Rectal smooth muscle tissue (tissue), 1 donor: ENCODE measurements around the gene CCNT2.
"Not testable (repeated sequence)": the region's sequence is repeated elsewhere in the genome, so short reads cannot be mapped to it uniquely, and the experiment has no call there.

ENCODE experiments used
- H3K27ac ChIP-seq: one replicate; pipeline ENCODE4 v1.7.0; 2013; ENCODE audit warnings: low read depth, low read length, inconsistent platforms
- H3K27me3 ChIP-seq: one replicate; pipeline ENCODE4 v1.7.0; 2013; ENCODE audit warnings: low read length; ENCODE audit not compliant: control insufficient read depth, insufficient read depth
- H3K36me3 ChIP-seq: one replicate; pipeline ENCODE4 v1.7.0; 2013; ENCODE audit warnings: low read length; ENCODE audit not compliant: control insufficient read depth, insufficient read depth
- H3K4me1 ChIP-seq: one replicate; pipeline ENCODE4 v1.7.0; 2013; ENCODE audit warnings: low read length; ENCODE audit not compliant: control insufficient read depth, insufficient read depth
- H3K4me3 ChIP-seq: one replicate; pipeline ENCODE4 v1.7.0; 2013; ENCODE audit warnings: low read length
- H3K9ac ChIP-seq: one replicate; pipeline ENCODE4 v1.7.0; 2013; ENCODE audit warnings: low read length

The CCNT2 gene

DNA sequence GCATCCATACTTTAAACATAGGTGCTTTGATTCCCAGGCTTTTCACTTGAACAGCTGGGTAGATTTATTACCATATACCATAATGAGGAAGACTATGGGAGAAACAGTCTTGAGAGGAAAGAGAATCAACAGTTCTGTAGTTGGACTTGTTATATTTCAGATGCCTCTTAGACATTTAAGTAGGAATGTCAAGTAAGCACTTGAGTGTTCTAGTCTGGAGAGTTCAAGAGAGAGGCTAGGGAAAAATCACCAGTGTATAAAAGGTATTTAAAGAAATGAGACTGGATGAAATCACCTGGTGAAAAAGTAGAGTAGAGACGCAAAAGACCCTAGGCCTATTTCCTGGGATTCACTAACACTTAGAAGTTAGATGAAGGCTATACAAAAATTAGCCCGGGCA is 13.5 kb upstream of the CCNT2 start:
- Histone ChIP-seq H3K27me3 (no peaks in the 10 kb centered on the region), H3K4me1 (no peaks in the 10 kb centered on the region), H3K27ac (no peak overlapping the region), H3K36me3 (no peaks in the 10 kb centered on the region), H3K4me3 (no peak overlapping the region), H3K9ac (no peak overlapping the region)

DNA sequence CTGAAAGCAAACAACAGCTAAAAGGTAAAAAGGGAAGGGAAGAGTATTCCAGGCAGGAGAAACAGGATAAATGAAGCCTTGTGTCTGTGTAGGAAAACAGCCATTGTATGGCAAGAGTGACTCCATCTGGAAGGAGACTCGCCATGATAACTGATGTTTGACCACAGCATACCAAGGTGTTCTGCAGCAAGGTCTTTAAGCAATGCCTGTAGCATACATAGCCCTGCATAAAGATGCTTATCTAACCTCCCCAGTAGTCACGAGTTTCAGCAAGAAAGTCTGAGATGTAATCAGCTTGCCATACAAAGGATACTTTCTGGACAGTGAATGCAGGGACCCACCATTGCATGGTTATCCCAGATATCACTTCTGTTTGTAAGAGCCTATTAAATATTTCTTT is 11.9 kb upstream of the CCNT2 start:
- H3K4me1 ChIP-seq: no peaks in the 10 kb centered on the region
- H3K4me3 ChIP-seq: no peak overlapping the region
- no peak overlapping the region for H3K9ac ChIP-seq
- no peaks in the 10 kb centered on the region for H3K36me3 ChIP-seq
- H3K27ac ChIP-seq: no peak overlapping the region
- no peaks in the 10 kb centered on the region for H3K27me3 ChIP-seq

DNA sequence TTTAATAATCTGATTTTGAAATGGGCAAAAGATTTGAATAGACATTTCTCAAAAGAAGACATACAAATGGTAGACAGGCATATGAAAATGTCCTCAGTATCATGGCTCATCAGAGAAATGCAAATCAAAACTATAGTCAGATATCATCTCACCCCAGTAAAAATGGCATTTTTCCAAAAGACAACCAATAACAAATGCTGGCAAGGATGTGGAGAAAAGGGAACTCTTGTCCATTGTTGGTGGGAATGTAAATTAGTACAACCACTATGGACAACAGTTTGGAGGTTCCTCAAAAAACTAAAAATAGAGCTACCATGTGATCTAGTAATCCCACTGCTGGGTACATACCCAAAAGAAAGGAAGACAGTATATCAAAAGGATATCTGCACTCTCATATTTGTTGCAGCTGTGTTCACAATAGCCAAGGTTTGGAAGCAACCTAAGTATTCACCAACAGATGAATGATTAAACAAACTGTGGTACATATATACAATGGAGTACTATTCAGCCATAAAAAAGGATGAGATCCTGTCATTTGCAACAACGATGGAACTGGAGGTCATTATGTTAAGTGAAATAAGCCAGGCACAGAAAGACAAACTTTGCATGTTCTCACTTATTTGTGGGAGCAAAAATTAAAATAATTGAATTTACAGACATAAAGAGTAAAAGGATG is 11.0 kb upstream of the CCNT2 start:
- H3K9ac ChIP-seq, H3K27ac ChIP-seq, H3K4me1 ChIP-seq, H3K4me3 ChIP-seq, H3K36me3 ChIP-seq, H3K27me3 ChIP-seq: not testable (repeated sequence)

DNA sequence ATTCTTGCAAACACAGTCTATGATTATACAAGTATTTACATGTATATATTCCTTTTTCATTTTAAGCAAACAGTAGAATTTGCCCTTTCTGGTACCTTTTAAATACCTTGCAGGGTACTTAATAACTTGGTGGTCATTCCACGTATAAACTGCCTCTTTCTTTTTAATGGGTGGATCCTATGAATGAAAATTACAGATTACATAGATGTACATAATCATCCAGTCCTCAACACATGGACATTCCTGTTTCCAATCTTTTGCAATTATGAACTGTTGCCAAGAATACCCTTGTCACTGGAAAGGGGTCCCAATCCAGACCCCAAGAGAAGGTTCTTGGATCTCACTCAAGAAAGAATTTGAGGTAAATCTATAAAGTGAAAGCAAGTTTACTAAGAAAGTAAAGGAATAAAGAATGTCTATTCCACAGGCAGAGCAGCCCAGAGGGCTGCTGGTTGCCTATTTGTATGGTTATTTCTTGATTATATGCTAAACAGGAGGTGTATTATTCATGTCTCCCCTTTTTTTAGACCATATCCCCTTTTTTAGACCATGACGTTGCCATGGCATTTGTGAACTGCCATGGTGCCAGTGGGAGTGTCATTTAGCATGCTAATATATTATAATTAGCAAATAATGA is 7.7 kb upstream of the CCNT2 start:
- no peak overlapping the region for H3K27ac ChIP-seq
- no peaks in the 10 kb centered on the region for H3K27me3 ChIP-seq
- no peaks in the 10 kb centered on the region for H3K36me3 ChIP-seq
- H3K4me1 ChIP-seq: no peaks in the 10 kb centered on the region
- H3K4me3 ChIP-seq: no peak overlapping the region
- H3K9ac ChIP-seq: no peak overlapping the region

DNA sequence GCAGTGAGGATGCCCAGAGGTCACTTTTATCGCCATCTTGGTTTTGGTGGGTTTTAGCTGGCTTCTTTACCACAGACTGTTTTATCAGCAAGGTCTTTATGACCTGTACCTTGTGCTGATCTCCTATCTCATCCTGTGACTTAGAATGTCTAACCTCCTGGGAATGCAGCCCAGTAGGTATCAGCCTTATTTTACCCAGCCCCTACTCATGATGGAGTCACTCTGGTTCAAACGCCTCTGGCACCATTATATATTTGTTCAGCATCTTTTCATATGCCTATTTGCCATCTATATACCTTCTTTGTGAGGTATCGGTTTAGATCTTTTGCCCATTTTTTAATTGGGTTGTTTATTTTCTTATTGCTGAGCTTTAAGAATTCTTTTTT is 7.2 kb upstream of the CCNT2 start:
- Histone ChIP-seq H3K36me3 (no peaks in the 10 kb centered on the region), H3K9ac (no peak overlapping the region), H3K4me1 (no peaks in the 10 kb centered on the region), H3K4me3 (no peak overlapping the region), H3K27me3 (no peaks in the 10 kb centered on the region), H3K27ac (no peak overlapping the region)

DNA sequence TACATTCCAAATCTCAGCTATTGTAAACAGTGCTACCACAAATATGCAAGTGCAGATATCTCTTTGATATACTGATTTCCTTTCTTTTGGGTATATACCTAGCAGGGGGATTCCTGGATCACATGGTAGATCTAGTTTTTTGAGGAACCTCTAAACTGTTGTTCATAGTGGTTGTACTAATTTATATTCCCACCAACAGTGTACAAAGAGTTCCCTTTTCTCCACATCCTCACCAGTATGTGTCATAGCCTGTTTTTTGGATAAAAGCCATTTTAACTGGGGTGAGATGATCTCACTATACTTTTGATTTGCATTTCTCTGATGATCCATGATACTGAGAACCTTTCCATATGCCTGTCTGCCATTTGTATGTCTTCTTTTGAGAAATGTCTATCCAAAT is 6.3 kb upstream of the CCNT2 start:
- no peaks in the 10 kb centered on the region for H3K27me3 ChIP-seq
- no peak overlapping the region for H3K9ac ChIP-seq
- no peak overlapping the region for H3K4me3 ChIP-seq
- peaks cover 3% of the 10 kb centered on the region for H3K4me1 ChIP-seq
- no peaks in the 10 kb centered on the region for H3K36me3 ChIP-seq
- H3K27ac ChIP-seq: no peak overlapping the region

DNA sequence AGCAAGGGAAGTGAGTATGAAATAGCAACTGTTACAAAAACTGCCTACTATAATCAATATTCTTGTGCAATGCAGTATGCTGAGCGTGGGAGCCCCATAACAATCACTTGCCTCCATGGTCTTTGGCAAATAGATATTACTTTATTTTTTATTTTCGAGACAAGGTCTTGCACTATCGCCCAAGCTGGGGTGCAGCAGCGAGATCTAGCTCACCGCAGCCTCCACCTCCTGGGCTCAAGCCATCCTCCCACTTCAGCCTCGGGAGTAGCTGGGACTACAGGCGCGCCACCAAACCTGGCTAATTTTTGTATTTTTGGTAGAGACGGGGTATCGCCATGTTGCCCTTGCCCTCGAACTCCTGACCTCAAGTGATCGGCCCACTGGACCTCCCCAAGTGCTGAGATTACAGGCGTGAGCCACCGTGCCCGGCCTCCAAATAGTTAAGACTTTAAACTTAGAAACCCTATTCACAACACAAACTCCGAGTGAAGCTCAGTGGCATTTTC is 1.2 kb upstream of the CCNT2 start:
- Histone ChIP-seq H3K4me1 (peaks cover 14% of the 10 kb centered on the region), H3K4me3 (peak overlapping the region; percentile 60), H3K27ac (peak overlapping the region; percentile 98), H3K27me3 (no peaks in the 10 kb centered on the region), H3K36me3 (no peaks in the 10 kb centered on the region), H3K9ac (peak overlapping the region; percentile 51)

DNA sequence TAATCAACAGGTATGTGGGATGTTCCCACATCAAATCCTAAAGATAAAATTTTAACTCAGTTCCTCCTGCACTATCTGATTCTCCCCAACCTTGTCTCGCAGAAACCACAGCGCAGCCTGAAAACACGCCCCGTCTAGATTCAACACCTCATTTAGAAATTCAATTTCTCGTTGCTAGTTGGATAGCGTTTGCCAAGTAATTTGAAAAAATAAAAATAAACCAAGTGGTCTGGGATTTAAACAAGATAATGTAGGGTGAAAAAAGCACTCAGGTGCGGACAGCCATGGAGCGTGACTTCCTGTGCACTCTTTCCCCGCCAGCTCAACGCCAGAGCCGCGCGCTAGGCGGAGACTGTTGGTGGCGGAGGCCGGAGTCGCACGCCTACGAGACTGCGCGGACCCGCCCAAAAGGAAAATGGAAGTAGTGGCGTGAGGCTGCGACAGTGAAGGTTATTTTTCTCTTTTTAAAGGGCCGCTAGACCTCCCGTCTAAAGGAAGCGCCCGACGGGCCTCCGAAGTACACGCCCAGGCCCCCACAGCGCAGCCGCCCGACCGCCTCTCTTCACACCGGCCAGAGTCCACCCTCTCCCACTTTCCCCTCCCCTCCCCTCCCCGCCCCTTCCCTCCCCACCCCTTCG is 615 bp upstream of the CCNT2 start:
- Histone ChIP-seq H3K4me1 (peaks cover 14% of the 10 kb centered on the region), H3K27ac (peak overlapping the region; percentile 98), H3K4me3 (peak overlapping the region; percentile 60), H3K9ac (peak overlapping the region; percentile 51), H3K27me3 (no peaks in the 10 kb centered on the region), H3K36me3 (no peaks in the 10 kb centered on the region)

DNA sequence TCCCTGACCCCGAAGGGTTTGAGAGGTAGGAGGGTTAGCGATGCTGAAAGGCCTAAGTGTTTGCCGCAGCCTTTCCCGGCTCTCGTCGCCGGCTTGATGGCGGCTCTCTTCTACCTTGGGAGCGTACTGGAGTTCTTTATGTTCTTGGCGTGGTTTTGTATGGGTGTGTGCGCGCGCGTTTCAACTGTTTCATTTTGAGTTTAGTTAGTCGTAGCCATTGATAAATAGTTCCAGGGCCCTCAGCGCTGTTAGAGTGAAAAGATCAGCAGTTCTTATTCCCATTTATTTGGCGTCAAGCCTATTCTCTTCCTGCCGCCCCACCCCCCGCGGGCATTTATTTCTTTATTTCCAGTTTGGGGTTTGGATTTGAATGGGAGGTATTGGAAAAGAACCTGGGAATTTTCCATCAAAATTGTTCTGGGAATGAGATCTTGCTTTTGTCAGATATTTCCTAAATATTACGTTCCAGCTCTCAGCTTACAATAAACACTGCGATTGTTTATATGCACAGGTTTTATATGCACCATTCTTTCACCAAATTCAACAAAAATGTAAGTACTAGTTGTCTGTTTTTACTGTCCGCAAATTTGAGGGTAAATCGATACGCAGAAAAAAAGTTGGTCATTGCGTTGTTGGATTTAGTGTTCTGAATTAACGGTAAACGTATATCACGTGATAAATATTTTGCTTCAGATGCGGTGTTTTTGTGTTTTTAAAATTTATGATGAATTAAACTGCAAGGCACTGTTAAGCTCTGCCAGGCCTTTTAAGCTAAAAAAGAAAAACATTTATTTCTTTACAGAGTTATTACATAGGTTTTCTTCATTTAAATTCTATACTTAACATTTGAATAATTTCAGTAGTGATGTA is 954 bp downstream of the CCNT2 start:
- peak overlapping the region; percentile 98 for H3K27ac ChIP-seq
- peak overlapping the region; percentile 97 for H3K4me3 ChIP-seq
- peak overlapping the region; percentile 92 for H3K9ac ChIP-seq
- H3K27me3 ChIP-seq: no peaks in the 10 kb centered on the region
- peaks cover under 1% of the 10 kb centered on the region for H3K36me3 ChIP-seq
- peaks cover 14% of the 10 kb centered on the region for H3K4me1 ChIP-seq

DNA sequence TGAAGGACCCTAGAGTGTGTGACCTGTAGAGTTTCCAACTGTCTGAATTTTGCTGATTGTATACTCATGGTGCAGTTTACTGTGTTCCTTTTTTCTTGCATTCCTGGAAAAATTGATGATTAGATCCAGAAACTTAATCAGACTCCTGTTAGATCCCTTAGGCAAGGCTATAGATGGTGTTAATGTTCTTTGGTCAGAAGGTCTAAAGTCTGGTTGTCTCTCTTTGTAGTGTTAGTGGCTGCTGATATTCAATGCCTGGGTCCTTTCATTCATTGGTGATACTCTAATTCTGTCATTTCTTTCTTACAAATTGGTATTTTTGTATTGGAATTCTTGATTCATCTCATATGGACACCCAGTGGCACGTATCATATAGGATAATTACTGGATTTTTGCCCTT is 6.3 kb downstream of the CCNT2 start:
- H3K27me3 ChIP-seq: no peaks in the 10 kb centered on the region
- H3K4me1 ChIP-seq: peaks cover 18% of the 10 kb centered on the region
- no peak overlapping the region for H3K4me3 ChIP-seq
- H3K27ac ChIP-seq: no peak overlapping the region
- peaks cover 2% of the 10 kb centered on the region for H3K36me3 ChIP-seq
- H3K9ac ChIP-seq: no peak overlapping the region

DNA sequence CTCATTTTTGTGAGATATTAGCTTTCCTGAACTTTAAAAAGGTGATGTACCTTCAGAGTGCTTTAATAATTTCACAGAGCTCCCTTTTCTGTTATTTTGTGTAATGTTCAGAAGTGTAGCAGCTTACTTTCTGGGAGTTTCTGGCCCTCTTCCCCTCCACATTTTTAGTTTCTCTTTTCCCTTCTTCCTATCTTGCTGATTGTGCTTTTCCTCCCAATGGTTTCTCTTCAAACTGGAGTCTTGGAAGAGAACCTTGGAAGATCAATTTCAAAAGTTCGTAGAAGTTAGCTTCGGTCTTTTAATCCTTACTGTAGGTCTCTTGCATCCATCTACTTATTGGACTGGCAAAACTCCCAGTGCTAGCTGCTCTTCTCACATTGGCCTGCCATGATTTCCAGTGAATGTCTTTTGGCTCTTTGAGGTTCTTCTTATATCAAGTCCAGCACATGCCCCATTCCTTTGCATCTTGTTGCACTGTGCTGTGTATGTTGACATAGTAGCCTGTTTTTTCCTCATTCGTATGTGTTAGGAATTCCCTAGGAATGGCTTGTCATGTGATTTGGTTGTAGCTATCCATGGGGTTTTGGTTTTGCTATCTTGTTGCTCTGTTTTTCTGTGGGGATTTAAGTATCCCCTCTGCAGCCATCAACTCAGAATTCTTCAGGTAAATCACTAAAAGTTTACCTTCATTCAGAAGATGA is 7.8 kb downstream of the CCNT2 start:
- H3K4me3 ChIP-seq: peak overlapping the region; percentile 27
- H3K27me3 ChIP-seq: no peaks in the 10 kb centered on the region
- peaks cover 11% of the 10 kb centered on the region for H3K4me1 ChIP-seq
- H3K27ac ChIP-seq: no peak overlapping the region
- peaks cover 2% of the 10 kb centered on the region for H3K36me3 ChIP-seq
- no peak overlapping the region for H3K9ac ChIP-seq

DNA sequence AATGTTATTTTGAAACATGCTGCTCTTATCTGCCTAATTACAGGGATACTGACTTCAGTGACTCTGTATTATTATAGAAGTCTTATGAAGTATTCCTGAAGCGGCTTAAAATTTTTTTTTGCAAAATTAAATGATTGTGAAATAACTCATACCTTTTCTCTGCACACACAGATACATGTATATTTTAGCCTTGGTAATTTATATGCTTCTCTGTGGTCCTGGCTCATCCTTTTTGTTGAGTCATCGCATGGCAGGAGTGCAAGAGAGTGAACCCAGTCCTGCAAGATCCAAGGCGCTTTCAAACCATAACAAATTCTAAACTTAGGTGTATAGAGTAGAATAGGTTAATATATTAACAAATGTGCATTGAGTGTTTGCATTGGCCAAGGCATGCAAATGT is 8.6 kb downstream of the CCNT2 start:
- peaks cover 2% of the 10 kb centered on the region for H3K36me3 ChIP-seq
- no peak overlapping the region for H3K4me3 ChIP-seq
- no peak overlapping the region for H3K9ac ChIP-seq
- no peak overlapping the region for H3K27ac ChIP-seq
- no peaks in the 10 kb centered on the region for H3K27me3 ChIP-seq
- peaks cover 11% of the 10 kb centered on the region for H3K4me1 ChIP-seq
